ENCODE data around the gene USP22. TPM values are rescaled to one million over a fixed set of nuclear protein-coding genes. Genes with fewer than 3 reads are reported as not detected.

The USP22 gene
- total RNA-seq, 2 experiments from 2014 or later, result 194 to 217 TPM

DNA sequence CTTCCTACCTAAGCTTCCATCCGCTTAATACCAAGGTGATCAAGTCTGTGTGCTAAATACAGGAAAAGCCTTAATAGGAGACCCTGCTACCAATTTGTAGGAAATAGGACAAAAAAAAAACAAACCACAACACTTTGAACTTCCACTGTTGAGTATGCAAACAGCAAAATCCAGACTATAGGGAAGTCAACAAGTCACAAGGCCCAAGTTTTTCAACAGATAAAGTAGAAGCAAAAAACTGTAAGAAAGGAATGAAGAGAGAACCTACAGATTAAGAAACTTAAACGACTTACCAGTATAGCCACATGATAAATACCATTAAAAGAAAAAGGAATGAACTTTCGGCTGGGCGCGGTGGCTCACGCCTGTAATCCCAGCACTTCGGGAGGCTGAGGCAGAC lies 7.4 kb downstream of the USP22 start:
- H3K4me3 Mint-ChIP-seq, result peak overlapping the region; percentile 86
- intact Hi-C loops (cut with DNase I, micrococcal nuclease), result no loop called here
- no peak for DNase-seq
- H3K27me3 ChIP-seq (ENCODE audit: control insufficient read depth in 1 of 2, insufficient read depth in 2 of 2, low read length in 2 of 2), result no peaks in the 10 kb centered on the region
- CTCF ChIA-PET, result interaction anchor here (1.0 to 2.5 kb wide), 3 partner anchors 8 to 64 kb away, joined by 3 to 15 read pairs (median 5); no protein-coding TSS in a partner anchor
- no peaks in the 10 kb centered on the region for H3K9me3 Mint-ChIP-seq
- peak overlapping the region in 1 of 2 donors; percentile 3 for H3K27ac ChIP-seq (ENCODE audit: low read depth in 1 of 2, low read length in 2 of 2)
- POLR2A ChIA-PET, result interaction anchor here (1.3 to 5.7 kb wide), 2 partner anchors 8 to 64 kb away, joined by 4 to 81 read pairs; partner anchors contain the start of gene USP22
- peak overlapping the region; percentile 92 for H3K27ac Mint-ChIP-seq
- H3K4me1 ChIP-seq (ENCODE audit: insufficient read depth, low read length), result peaks cover 77% of the 10 kb centered on the region
- no peak overlapping the region for H3K4me3 ChIP-seq (ENCODE audit: low read length)
- H3K9me3 ChIP-seq (ENCODE audit: control insufficient read depth in 1 of 2, insufficient read depth in 1 of 2, low read length in 2 of 2), result no peaks in the 10 kb centered on the region
- ATAC-seq (ENCODE audit: poor library complexity), result no peak
- peaks cover 20% of the 10 kb centered on the region for H3K36me3 Mint-ChIP-seq (ENCODE audit: low read depth)
- TF ChIP-seq, protein P1, sequence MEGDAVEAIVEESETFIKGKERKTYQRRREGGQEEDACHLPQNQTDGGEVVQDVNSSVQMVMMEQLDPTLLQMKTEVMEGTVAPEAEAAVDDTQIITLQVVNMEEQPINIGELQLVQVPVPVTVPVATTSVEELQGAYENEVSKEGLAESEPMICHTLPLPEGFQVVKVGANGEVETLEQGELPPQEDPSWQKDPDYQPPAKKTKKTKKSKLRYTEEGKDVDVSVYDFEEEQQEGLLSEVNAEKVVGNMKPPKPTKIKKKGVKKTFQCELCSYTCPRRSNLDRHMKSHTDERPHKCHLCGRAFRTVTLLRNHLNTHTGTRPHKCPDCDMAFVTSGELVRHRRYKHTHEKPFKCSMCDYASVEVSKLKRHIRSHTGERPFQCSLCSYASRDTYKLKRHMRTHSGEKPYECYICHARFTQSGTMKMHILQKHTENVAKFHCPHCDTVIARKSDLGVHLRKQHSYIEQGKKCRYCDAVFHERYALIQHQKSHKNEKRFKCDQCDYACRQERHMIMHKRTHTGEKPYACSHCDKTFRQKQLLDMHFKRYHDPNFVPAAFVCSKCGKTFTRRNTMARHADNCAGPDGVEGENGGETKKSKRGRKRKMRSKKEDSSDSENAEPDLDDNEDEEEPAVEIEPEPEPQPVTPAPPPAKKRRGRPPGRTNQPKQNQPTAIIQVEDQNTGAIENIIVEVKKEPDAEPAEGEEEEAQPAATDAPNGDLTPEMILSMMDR (IDR thresholded peaks at IDR 0.05), result no peak
- H3K36me3 ChIP-seq (ENCODE audit: insufficient read depth, low read length), result peaks cover 27% of the 10 kb centered on the region
- H3K4me1 Mint-ChIP-seq (ENCODE audit: low read depth), result peaks cover 90% of the 10 kb centered on the region
- no peaks in the 10 kb centered on the region for H3K27me3 Mint-ChIP-seq

DNA sequence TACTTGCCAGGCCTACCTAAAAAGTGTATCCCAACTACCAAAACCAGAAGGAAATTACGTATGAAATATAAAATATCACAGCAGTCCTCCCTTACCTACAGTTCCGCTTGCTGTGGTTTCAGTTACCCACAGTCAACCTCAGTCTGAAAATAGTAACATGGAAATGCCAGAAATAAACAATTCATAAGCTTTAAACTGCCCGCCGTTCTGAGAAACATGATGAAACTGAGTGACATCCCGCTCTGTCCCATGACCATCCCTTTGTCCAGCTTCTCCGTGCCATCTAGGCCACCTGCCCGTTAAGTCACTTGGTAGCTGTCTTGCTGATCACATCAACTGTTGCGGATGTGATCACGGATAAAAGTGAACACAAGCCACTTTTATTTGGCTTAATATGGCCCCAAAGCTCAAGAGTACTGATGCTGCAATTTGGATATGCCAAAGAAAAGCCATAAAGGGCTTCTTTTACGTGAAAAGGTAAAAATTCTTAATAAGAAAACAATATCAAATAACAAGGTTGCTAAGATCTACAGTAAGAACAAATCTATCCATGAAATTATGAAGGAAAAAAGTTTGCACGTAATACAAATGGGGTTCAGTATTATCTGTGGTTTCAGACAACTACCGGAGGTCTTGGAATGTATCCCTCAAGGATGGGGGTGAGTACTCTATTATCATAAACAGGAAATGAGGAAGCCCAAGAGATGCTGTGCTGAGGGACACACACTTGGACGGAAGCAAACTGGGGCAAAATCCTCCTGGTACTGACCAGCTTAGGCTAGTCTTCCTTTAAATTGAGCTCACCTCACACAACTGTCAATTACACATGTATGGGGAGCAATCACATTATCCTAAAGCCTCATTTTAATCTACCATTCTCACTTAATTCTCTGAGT lies 8.2 kb downstream of the USP22 start:
- DNase-seq (peak in 5 of 14 experiments; percentile 21 to 82 (median 72)), ATAC-seq (ENCODE audit: poor library complexity) (peak; percentile 86)
- Mint-ChIP-seq H3K9me3 (no peaks in the 10 kb centered on the region), H3K27me3 (no peaks in the 10 kb centered on the region), H3K27ac (peak overlapping the region; percentile 92), H3K36me3 (ENCODE audit: low read depth) (peaks cover 25% of the 10 kb centered on the region), H3K4me1 (ENCODE audit: low read depth) (peaks cover 93% of the 10 kb centered on the region), H3K4me3 (peak overlapping the region; percentile 86)
- TF ChIP-seq, protein P1 (IDR thresholded peaks at IDR 0.05), result no peak
- intact Hi-C loops (cut with DNase I, micrococcal nuclease), result no loop called here
- ChIA-PET POLR2A (interaction anchor here (1.3 to 5.7 kb wide), 2 partner anchors 9 to 65 kb away, joined by 4 to 81 read pairs; partner anchors contain the start of gene USP22), CTCF (interaction anchor here (0.6 to 2.5 kb wide), 5 partner anchors 7 to 65 kb away, joined by 3 to 15 read pairs (median 4); no protein-coding TSS in a partner anchor)
- peaks cover 23% of the 10 kb centered on the region for H3K36me3 ChIP-seq (ENCODE audit: insufficient read depth, low read length)
- no peaks in the 10 kb centered on the region for H3K9me3 ChIP-seq (ENCODE audit: control insufficient read depth in 1 of 2, insufficient read depth in 1 of 2, low read length in 2 of 2)
- H3K4me3 ChIP-seq (ENCODE audit: low read length), result peak overlapping the region; percentile 38
- H3K27me3 ChIP-seq (ENCODE audit: control insufficient read depth in 1 of 2, insufficient read depth in 2 of 2, low read length in 2 of 2), result no peaks in the 10 kb centered on the region
- H3K4me1 ChIP-seq (ENCODE audit: insufficient read depth, low read length), result peaks cover 75% of the 10 kb centered on the region
- peak overlapping the region; percentile 3 to 68 for H3K27ac ChIP-seq (ENCODE audit: low read depth in 1 of 2, low read length in 2 of 2)

DNA sequence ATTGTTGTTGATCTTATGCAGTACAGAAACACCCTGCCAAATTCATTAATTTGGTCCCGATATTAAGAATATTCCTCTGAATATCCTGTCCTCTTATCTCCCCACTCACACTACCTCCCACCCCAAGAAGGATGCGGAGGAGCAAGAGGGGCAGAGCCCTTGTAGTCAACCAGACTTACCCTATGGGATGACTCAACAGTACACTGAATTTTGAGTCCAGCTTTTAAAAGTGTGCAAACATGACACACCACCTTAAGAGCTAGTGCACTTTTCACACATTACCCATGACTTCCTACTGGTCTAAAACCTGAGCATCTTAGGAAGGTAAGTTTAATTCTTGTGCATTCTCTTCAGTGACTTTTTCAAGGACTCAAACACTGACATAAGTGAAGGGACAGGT lies 9.5 kb downstream of the USP22 start:
- H3K4me1 ChIP-seq (ENCODE audit: insufficient read depth, low read length), result peaks cover 81% of the 10 kb centered on the region
- DNase-seq (no peak), ATAC-seq (ENCODE audit: poor library complexity) (no peak)
- ChIA-PET CTCF (interaction anchor here (0.5 to 2.5 kb wide), 3 partner anchors 9 to 1150 kb away, joined by 3 to 15 read pairs (median 3); no protein-coding TSS in a partner anchor), POLR2A (interaction anchor here (5.7 kb wide), 1 partner anchor 10 kb away, joined by 81 read pairs; the partner anchor contains the start of gene USP22)
- Mint-ChIP-seq H3K27me3 (no peaks in the 10 kb centered on the region), H3K4me3 (peak overlapping the region; percentile 36), H3K27ac (peak overlapping the region; percentile 92), H3K36me3 (ENCODE audit: low read depth) (peaks cover 38% of the 10 kb centered on the region), H3K4me1 (ENCODE audit: low read depth) (peaks cover 95% of the 10 kb centered on the region), H3K9me3 (no peaks in the 10 kb centered on the region)
- peaks cover 24% of the 10 kb centered on the region for H3K36me3 ChIP-seq (ENCODE audit: insufficient read depth, low read length)
- H3K9me3 ChIP-seq (ENCODE audit: control insufficient read depth in 1 of 2, insufficient read depth in 1 of 2, low read length in 2 of 2), result no peaks in the 10 kb centered on the region
- TF ChIP-seq, protein P1 (IDR thresholded peaks at IDR 0.05), result no peak
- intact Hi-C loops (cut with DNase I, micrococcal nuclease), result no loop called here
- H3K27ac ChIP-seq (ENCODE audit: low read depth in 1 of 2, low read length in 2 of 2), result no peak overlapping the region
- no peaks in the 10 kb centered on the region for H3K27me3 ChIP-seq (ENCODE audit: control insufficient read depth in 1 of 2, insufficient read depth in 2 of 2, low read length in 2 of 2)
- H3K4me3 ChIP-seq (ENCODE audit: low read length), result no peak overlapping the region

All from CD4-positive, alpha-beta T cell (primary cell).